SKM-1 (cell line): ENCODE data around the gene TAS2R41.

Experiments used
- DNase-seq: peaks from one replicate; lab custom pipeline; 2025; ENCODE audit not compliant: unreplicated experiment; lab: John Stamatoyannopoulos, UW

The TAS2R41 gene

GRCh38 chr7:143477501-143478150 is at the start of gene TAS2R41:
Gene TAS2R41 (plus strand): TSS chr7:143477873. CDS start chr7:143477873, 0 bp downstream.
- DNase-seq, result no peak

GRCh38 chr7:143429770-143430698 is 47.6 kb upstream of the TAS2R41 start:
- no peak for DNase-seq

GRCh38 chr7:143431109-143431508 is 46.6 kb upstream of the TAS2R41 start:
- DNase-seq, result no peak

GRCh38 chr7:143433759-143434158 is 43.9 kb upstream of the TAS2R41 start:
- no peak for DNase-seq

GRCh38 chr7:143434660-143435059 is 43.0 kb upstream of the TAS2R41 start:
- DNase-seq, result no peak

GRCh38 chr7:143435266-143435665 is 42.4 kb upstream of the TAS2R41 start:
- DNase-seq, result no peak

- DNase-seq, result no peak
Measured at GRCh38 chr7:143436325-143436946, 41.2 kb upstream of the TAS2R41 start.

- no peak for DNase-seq
Measured at GRCh38 chr7:143437578-143437977, 40.1 kb upstream of the TAS2R41 start.

- no peak for DNase-seq
Measured at GRCh38 chr7:143439866-143440265, 37.8 kb upstream of the TAS2R41 start.

- no peak for DNase-seq
Measured at GRCh38 chr7:143443153-143443552, 34.5 kb upstream of the TAS2R41 start, which contains the start of gene TAS2R60. Gene TAS2R60 (plus strand): TSS chr7:143443453. CDS start chr7:143443453, 0 bp downstream.

GRCh38 chr7:143444063-143444782 is 33.5 kb upstream of the TAS2R41 start:
- DNase-seq, result no peak

GRCh38 chr7:143444785-143445184 is 32.9 kb upstream of the TAS2R41 start:
- DNase-seq, result no peak

GRCh38 chr7:143447466-143447865 is 30.2 kb upstream of the TAS2R41 start:
- DNase-seq, result no peak

- no peak for DNase-seq
Measured at GRCh38 chr7:143448429-143448828, 29.2 kb upstream of the TAS2R41 start.

GRCh38 chr7:143449793-143450192 is 27.9 kb upstream of the TAS2R41 start:
- DNase-seq, result no peak

GRCh38 chr7:143451122-143451521 is 26.6 kb upstream of the TAS2R41 start:
- DNase-seq, result no peak

- no peak for DNase-seq
Measured at GRCh38 chr7:143451746-143452145, 25.9 kb upstream of the TAS2R41 start.

- DNase-seq, result no peak
Measured at GRCh38 chr7:143452495-143452894, 25.2 kb upstream of the TAS2R41 start.

GRCh38 chr7:143454091-143454680 is 23.5 kb upstream of the TAS2R41 start:
- no peak for DNase-seq

GRCh38 chr7:143455491-143455890 is 22.2 kb upstream of the TAS2R41 start:
- DNase-seq, result no peak

- DNase-seq, result no peak
Measured at GRCh38 chr7:143455942-143456341, 21.7 kb upstream of the TAS2R41 start.
